HepG2 (cell line): ENCODE measurements around the gene MS4A14. TPM values are rescaled to one million over a fixed set of nuclear protein-coding genes. Genes with fewer than 3 reads are reported as not detected.

ENCODE experiments used
- ATAC-seq: fragments of 200-7000 bp; cut with Tn5 transposase; 3 replicates; pipeline ENCODE4 v1.9.1; 2020; ENCODE audit warnings: mild to moderate bottlenecking, moderate library complexity
- BruUV-seq: library from RNA; stranded (reverse); fragments of 400-500 nt; replicated peaks from 2 replicates; lab custom pipeline; 2021; lab: Mats Ljungman, UMichigan
- CTCF ChIA-PET: fragments of 300-600 bp; formaldehyde crosslinking; extraction: SDS; loops from one replicate; lab custom pipeline; 2021; ENCODE audit warnings: low total read pairs, inconsistent platforms, low intra/inter-chr PET ratio; lab: Yijun Ruan, JAX
- POLR2A ChIA-PET: fragments of 350-600 bp; sonication (Branson Sonifier 250); formaldehyde crosslinking; loops from one replicate; lab custom pipeline; 2020; ENCODE audit warnings: antibody characterized with exemption, inconsistent platforms; lab: Yijun Ruan, JAX
- DNase-seq: peaks from one replicate; pipeline ENCODE4 v3.0.0-alpha.2; 2015; ENCODE audit warnings: low spot score
- FAIRE-seq: peaks from 3 replicates; lab custom pipeline; 2011; peaks lifted over from hg19 to GRCh38; lab: Jason Lieb, UNC
- H2AFZ ChIP-seq: one replicate; pipeline ENCODE4 v1.6.1; 2011; ENCODE audit warnings: low read length, inconsistent platforms
- H3K27ac ChIP-seq: fragments of 300-600 bp; 3 replicates; pipeline ENCODE4 v1.8.0; 2011; ENCODE audit warnings: mixed run types, mild to moderate bottlenecking, mixed read lengths, low read length, inconsistent platforms; ENCODE audit not compliant: insufficient read depth; ENCODE audit errors: extremely low read length
- H3K27me3 ChIP-seq, 2 experiments: fragments of 200-600 bp in 1 of 2; 2 replicates in 1 of 2; 3 replicates in 1 of 2; pipeline versions ENCODE4 v1.6.0 to v1.8.0; 2011; ENCODE audit warnings: low read length in 2 of 2, mild to moderate bottlenecking in 2 of 2, moderate library complexity in 2 of 2, inconsistent platforms in 1 of 2; ENCODE audit not compliant: insufficient read depth in 2 of 2, control insufficient read depth in 1 of 2
- H3K36me3 ChIP-seq, 2 experiments: fragments of 200-600 bp in 1 of 2; replicated peaks in 1 of 2; 2 replicates in 1 of 2; 3 replicates in 1 of 2; pipeline versions ENCODE4 v1.5.1 to v1.8.0; 2011; ENCODE audit warnings: low read length in 2 of 2, inconsistent platforms in 1 of 2; ENCODE audit not compliant: insufficient read depth in 2 of 2, control insufficient read depth in 1 of 2
- H3K4me1 ChIP-seq: 2 replicates; pipeline ENCODE4 v1.5.1; 2012; ENCODE audit warnings: low read length, inconsistent platforms; ENCODE audit not compliant: insufficient read depth
- H3K4me2 ChIP-seq: 2 replicates; pipeline ENCODE4 v1.6.0; 2011; ENCODE audit warnings: low read depth, low read length, inconsistent platforms
- H3K4me3 ChIP-seq, 3 experiments: fragments of 200-600 bp in 1 of 3; sonication (generic), shearing (Covaris generic) in 1 of 3; replicated peaks in 1 of 3; 2 replicates each; pipeline ENCODE4 v1.5.1; 2011 to 2016; ENCODE audit warnings: low read length in 3 of 3, inconsistent platforms in 2 of 3, low read depth in 2 of 3, mild to moderate bottlenecking in 2 of 3, control low read depth in 1 of 3, mixed read lengths in 1 of 3; ENCODE audit not compliant: insufficient read depth in 1 of 3
- H3K79me2 ChIP-seq: one replicate; pipeline ENCODE4 v1.6.1; 2011; ENCODE audit warnings: low read length, inconsistent platforms; ENCODE audit not compliant: insufficient read depth
- H3K9ac ChIP-seq: 2 replicates; pipeline ENCODE4 v1.6.0; 2011; ENCODE audit warnings: mild to moderate bottlenecking, low read depth, low read length, inconsistent platforms; ENCODE audit not compliant: insufficient read depth
- H3K9me3 ChIP-seq: 2 replicates; pipeline ENCODE4 v1.5.1; 2012; ENCODE audit warnings: mild to moderate bottlenecking, low read length
- H4K20me1 ChIP-seq: 2 replicates; pipeline ENCODE4 v1.6.0; 2011; ENCODE audit warnings: inconsistent platforms, mild to moderate bottlenecking, low read length, moderate library complexity; ENCODE audit not compliant: insufficient read depth
- CCAR2 ChIP-seq: fragments of 200-400 bp; formaldehyde crosslinking; optimal IDR thresholded peaks from 2 replicates; pipeline ENCODE3; 2018; ENCODE audit warnings: low read depth, mild to moderate bottlenecking, low read length, moderate library complexity
- ESRRA ChIP-seq: sonication (generic); formaldehyde crosslinking; IDR thresholded peaks from 2 replicates; pipeline ENCODE4 v1.5.1; 2020; ENCODE audit warnings: mild to moderate bottlenecking, low read depth, missing genetic modification reagents
- HOXA9 ChIP-seq: sonication (generic); formaldehyde crosslinking; IDR thresholded peaks from 2 replicates; pipeline ENCODE4 v1.8.1; 2022; ENCODE audit warnings: missing genetic modification reagents, mild to moderate bottlenecking, moderate library complexity, borderline replicate concordance
- KDM2A ChIP-seq: sonication (generic); formaldehyde crosslinking; IDR thresholded peaks from 2 replicates; pipeline ENCODE4 v1.4.0; 2020; ENCODE audit warnings: low read depth, missing genetic modification reagents, borderline replicate concordance
- RBFOX2 ChIP-seq: fragments of 200-400 bp; formaldehyde crosslinking; IDR thresholded peaks from 2 replicates; pipeline ENCODE4 v1.6.1; 2017; ENCODE audit warnings: low read depth, mild to moderate bottlenecking, low read length
- SNRNP70 ChIP-seq: fragments of 200-400 bp; formaldehyde crosslinking; IDR thresholded peaks from 2 replicates; pipeline ENCODE4 v1.6.1; 2017; ENCODE audit warnings: mild to moderate bottlenecking, low read depth, low read length, moderate library complexity
- ZFP41 ChIP-seq: sonication (generic); formaldehyde crosslinking; IDR thresholded peaks from 2 replicates; pipeline ENCODE4 v1.4.0; 2020; ENCODE audit warnings: mild to moderate bottlenecking, missing genetic modification reagents, borderline replicate concordance
- ZKSCAN5 ChIP-seq: sonication (generic); formaldehyde crosslinking; IDR thresholded peaks from 2 replicates; pipeline ENCODE4 v1.5.1; 2020; ENCODE audit warnings: mild to moderate bottlenecking, missing genetic modification reagents
- ZNF253 ChIP-seq: sonication (generic); formaldehyde crosslinking; IDR thresholded peaks from 2 replicates; pipeline ENCODE4 v1.8.0; 2022; ENCODE audit warnings: mild to moderate bottlenecking, missing genetic modification reagents, borderline replicate concordance
- ZNF333 ChIP-seq: sonication (generic); formaldehyde crosslinking; IDR thresholded peaks from 2 replicates; pipeline ENCODE4 v1.4.0; 2020; ENCODE audit warnings: mild to moderate bottlenecking, missing genetic modification reagents, borderline replicate concordance
- ZNF530 ChIP-seq: sonication (generic); formaldehyde crosslinking; IDR thresholded peaks from 2 replicates; pipeline ENCODE4 v1.5.0; 2020; ENCODE audit warnings: low read depth, mild to moderate bottlenecking, missing genetic modification reagents
- WGBS: methylation state at CpG from one replicate; pipeline ENCODE4 v1.1.6; 2017; ENCODE audit warnings: low lambda C conversion rate; 5-methylcytosine and 5-hydroxymethylcytosine counted together
- in situ Hi-C: cut with HindIII; loops from 2 replicates; pipeline ENCODE4 v1.10.0; 2017; ENCODE audit warnings: low pct_unique_long_range_greater_than_20kb; ENCODE audit not compliant: extremely low pct_ligation_motif_present
- intact Hi-C: fragments of 100-400 bp; cut with micrococcal nuclease; formaldehyde crosslinking; loops from one replicate; pipeline ENCODE4 v1.10.0; 2022; ENCODE audit not compliant: unreplicated experiment
- polyA plus RNA-seq, 8 experiments: library from polyadenylated mRNA; depleted of rRNA in 3 of 8; stranded (reverse) in 7 of 8; unstranded in 1 of 8; fragments of >200 nt; fragmentation: Illumina TruSeq in 4 of 8; extraction: Trizol in 4 of 8; gene quantifications; 2 replicates each; pipeline versions ENCODE4 v1.2.1 to v1.2.3, GENCODE V29; 2011 to 2016; ENCODE audit warnings: low read depth in 4 of 8, missing spikeins in 1 of 8, mixed read lengths in 1 of 8; ENCODE audit not compliant: insufficient read depth in 1 of 8
- total RNA-seq, 5 experiments: library from RNA; depleted of rRNA; stranded (reverse); fragments of >200 nt; fragmentation: Illumina TruSeq; extraction: Trizol; gene quantifications; 2 replicates each; pipeline ENCODE4 v1.2.3, GENCODE V29; 2016; ENCODE audit warnings: low read depth in 1 of 5

MS4A14 gene
- total and polyA plus RNA-seq, 2 of the 13 experiments (the other 11 are each of a cell fraction or from before 2014, with no cell fraction given) = not detected

DNA sequence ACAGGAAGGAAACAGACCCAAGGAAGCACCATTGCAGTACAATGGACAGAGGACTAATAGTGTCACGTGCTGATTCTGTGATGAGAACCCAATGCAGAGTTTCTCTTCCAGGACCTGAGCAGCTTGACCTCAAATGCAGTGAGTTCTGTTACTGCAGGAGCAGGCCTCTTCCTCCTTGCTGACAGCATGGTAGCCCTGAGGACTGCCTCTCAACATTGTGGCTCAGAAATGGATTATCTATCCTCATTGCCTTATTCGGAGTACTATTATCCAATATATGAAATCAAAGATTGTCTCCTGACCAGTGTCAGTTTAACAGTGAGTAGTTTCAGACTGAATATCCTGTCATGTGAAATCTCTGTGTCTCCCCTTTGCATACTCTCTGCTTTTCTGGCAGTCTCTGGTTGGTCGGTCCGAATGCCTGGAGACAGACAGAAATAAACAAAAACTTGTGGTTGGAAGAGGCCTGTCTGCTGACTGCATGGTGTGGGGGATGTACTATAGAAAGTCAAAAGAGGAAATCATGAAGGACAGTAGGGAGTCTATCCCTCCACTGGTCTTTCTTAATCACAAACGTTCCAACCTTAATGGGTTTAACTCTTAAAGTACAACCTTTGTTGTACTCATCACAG is 6.9 kb upstream of the MS4A14 start:
- H3K36me3 ChIP-seq = no peaks in the 10 kb centered on the region
- ATAC-seq = no peak
- in situ Hi-C loops (no loop called here), intact Hi-C loops (no loop called here)
- H2AFZ ChIP-seq = no peak overlapping the region
- no peaks in the 10 kb centered on the region for H3K9me3 ChIP-seq
- 3% methylated on average over 5 of the region's 5 CpGs for WGBS
- no peak for DNase-seq
- no peak overlapping the region for H3K4me3 ChIP-seq
- H3K9ac ChIP-seq = no peak overlapping the region
- no peak overlapping the region for H3K27ac ChIP-seq
- no peaks in the 10 kb centered on the region for H4K20me1 ChIP-seq
- no peak for FAIRE-seq
- H3K27me3 ChIP-seq = no peaks in the 10 kb centered on the region
- no peak overlapping the region for H3K4me2 ChIP-seq
- H3K4me1 ChIP-seq = no peaks in the 10 kb centered on the region
- H3K79me2 ChIP-seq = no peaks in the 10 kb centered on the region
- TF ChIP-seq RBFOX2 (no peak), HOXA9 (CRISPR knock-in tag) (no peak), SNRNP70 (no peak), KDM2A (no peak), ZKSCAN5 (CRISPR knock-in tag) (no peak), ZNF333 (CRISPR knock-in tag) (no peak), CCAR2 (no peak), ESRRA (CRISPR knock-in tag) (no peak), ZFP41 (CRISPR knock-in tag) (no peak), ZNF253 (no peak), ZNF530 (CRISPR knock-in tag) (no peak)
- POLR2A ChIA-PET = no interaction called here
- CTCF ChIA-PET = no interaction called here
- BruUV-seq = no TSS peak
